Measurements from ENCODE around the gene TTLL11. TPM values are rescaled to one million over a fixed set of nuclear protein-coding genes. Genes with fewer than 3 reads are reported as not detected.

Gene TTLL11
- total and polyA plus RNA-seq, 2 experiments from 2014 or later, result 0.57 to 1.4 TPM

DNA sequence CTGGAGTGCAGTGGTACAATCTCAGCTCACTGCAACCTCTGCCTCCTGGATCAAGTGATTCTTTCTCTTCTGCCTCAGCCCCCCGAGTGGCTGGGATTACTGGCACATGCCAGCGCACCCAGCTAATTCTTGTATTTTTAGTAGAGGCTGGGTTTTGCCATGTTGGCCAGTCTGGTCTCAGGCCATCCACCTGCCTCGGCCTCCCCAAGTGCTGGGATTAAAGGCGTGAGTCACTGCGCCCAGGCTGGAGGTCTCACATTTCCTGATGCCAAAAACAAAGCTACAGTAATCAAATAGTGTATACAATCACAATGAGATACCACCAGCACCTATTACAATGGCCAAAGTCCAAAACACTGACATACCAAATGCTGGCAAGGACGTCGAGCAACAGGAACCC is 51.1 kb downstream of the TTLL11 start:
- Histone ChIP-seq H3K27me3 (ENCODE audit: insufficient read depth) (no peaks in the 10 kb centered on the region), H3K4me2 (no peak overlapping the region), H3K9me2 (ENCODE audit: insufficient read depth) (no peaks in the 10 kb centered on the region; the same call in 1 of the 2 replicates), H3K4me1 (ENCODE audit: insufficient read depth) (peaks cover 2% of the 10 kb centered on the region; the same call in 1 of the 2 replicates), H3K27ac (ENCODE audit: low read depth) (no peak overlapping the region), H3K4me3 (no peak overlapping the region), H3K79me2 (replicated peaks; ENCODE audit: insufficient read depth) (no peaks in the 10 kb centered on the region), H3F3A (replicated peaks; ENCODE audit: low read depth) (no peaks in the 10 kb centered on the region), H3K36me3 (ENCODE audit: insufficient read depth) (no peaks in the 10 kb centered on the region), H2AFZ (no peak overlapping the region), H4K20me1 (replicated peaks; ENCODE audit: insufficient read depth) (no peaks in the 10 kb centered on the region)
- ATAC-seq (no peak), DNase-seq (ENCODE audit: low spot score) (no peak)
- Mint-ChIP-seq H3K4me3 (no peak overlapping the region), H3K27me3 (ENCODE audit: insufficient read depth, low read depth, poor library complexity) (no peaks in the 10 kb centered on the region), H3K27ac (no peak overlapping the region), H3K4me1 (peaks cover 5% of the 10 kb centered on the region; the same call in 2 of the 3 replicates), H3K9me3 (no peaks in the 10 kb centered on the region), H3K36me3 (ENCODE audit: low read depth) (no peaks in the 10 kb centered on the region)
- no peak for TF ChIP-seq JUNB (IDR thresholded peaks at IDR 0.05; ENCODE audit: unreplicated experiment)
- no peak for TF ChIP-seq POLR2AphosphoS5 (IDR thresholded peaks at IDR 0.05; ENCODE audit: low read depth)
- no peak for TF ChIP-seq STAT1 (IDR thresholded peaks at IDR 0.05; ENCODE audit: unreplicated experiment)
- TF ChIP-seq, protein P1, sequence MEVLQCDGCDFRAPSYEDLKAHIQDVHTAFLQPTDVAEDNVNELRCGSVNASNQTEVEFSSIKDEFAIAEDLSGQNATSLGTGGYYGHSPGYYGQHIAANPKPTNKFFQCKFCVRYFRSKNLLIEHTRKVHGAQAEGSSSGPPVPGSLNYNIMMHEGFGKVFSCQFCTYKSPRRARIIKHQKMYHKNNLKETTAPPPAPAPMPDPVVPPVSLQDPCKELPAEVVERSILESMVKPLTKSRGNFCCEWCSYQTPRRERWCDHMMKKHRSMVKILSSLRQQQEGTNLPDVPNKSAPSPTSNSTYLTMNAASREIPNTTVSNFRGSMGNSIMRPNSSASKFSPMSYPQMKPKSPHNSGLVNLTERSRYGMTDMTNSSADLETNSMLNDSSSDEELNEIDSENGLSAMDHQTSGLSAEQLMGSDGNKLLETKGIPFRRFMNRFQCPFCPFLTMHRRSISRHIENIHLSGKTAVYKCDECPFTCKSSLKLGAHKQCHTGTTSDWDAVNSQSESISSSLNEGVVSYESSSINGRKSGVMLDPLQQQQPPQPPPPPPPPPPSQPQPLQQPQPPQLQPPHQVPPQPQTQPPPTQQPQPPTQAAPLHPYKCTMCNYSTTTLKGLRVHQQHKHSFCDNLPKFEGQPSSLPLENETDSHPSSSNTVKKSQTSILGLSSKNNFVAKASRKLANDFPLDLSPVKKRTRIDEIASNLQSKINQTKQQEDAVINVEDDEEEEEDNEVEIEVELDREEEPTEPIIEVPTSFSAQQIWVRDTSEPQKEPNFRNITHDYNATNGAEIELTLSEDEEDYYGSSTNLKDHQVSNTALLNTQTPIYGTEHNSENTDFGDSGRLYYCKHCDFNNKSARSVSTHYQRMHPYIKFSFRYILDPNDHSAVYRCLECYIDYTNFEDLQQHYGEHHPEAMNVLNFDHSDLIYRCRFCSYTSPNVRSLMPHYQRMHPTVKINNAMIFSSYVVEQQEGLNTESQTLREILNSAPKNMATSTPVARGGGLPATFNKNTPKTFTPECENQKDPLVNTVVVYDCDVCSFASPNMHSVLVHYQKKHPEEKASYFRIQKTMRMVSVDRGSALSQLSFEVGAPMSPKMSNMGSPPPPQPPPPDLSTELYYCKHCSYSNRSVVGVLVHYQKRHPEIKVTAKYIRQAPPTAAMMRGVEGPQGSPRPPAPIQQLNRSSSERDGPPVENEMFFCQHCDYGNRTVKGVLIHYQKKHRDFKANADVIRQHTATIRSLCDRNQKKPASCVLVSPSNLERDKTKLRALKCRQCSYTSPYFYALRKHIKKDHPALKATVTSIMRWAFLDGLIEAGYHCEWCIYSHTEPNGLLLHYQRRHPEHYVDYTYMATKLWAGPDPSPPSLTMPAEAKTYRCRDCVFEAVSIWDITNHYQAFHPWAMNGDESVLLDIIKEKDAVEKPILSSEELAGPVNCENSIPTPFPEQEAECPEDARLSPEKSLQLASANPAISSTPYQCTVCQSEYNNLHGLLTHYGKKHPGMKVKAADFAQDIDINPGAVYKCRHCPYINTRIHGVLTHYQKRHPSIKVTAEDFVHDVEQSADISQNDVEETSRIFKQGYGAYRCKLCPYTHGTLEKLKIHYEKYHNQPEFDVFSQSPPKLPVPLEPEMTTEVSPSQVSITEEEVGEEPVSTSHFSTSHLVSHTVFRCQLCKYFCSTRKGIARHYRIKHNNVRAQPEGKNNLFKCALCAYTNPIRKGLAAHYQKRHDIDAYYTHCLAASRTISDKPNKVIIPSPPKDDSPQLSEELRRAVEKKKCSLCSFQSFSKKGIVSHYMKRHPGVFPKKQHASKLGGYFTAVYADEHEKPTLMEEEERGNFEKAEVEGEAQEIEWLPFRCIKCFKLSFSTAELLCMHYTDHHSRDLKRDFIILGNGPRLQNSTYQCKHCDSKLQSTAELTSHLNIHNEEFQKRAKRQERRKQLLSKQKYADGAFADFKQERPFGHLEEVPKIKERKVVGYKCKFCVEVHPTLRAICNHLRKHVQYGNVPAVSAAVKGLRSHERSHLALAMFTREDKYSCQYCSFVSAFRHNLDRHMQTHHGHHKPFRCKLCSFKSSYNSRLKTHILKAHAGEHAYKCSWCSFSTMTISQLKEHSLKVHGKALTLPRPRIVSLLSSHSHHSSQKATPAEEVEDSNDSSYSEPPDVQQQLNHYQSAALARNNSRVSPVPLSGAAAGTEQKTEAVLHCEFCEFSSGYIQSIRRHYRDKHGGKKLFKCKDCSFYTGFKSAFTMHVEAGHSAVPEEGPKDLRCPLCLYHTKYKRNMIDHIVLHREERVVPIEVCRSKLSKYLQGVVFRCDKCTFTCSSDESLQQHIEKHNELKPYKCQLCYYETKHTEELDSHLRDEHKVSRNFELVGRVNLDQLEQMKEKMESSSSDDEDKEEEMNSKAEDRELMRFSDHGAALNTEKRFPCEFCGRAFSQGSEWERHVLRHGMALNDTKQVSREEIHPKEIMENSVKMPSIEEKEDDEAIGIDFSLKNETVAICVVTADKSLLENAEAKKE (CRISPR knock-in tag; IDR thresholded peaks at IDR 0.05), result no peak
- TF ChIP-seq CTCF (conservative IDR thresholded peaks at IDR 0.05; ENCODE audit: low read depth in 2 of 2), result no peak
- TF ChIP-seq CREB1 (CRISPR knock-in tag; IDR thresholded peaks at IDR 0.05; ENCODE audit: low read depth), result no peak
- no peak for TF ChIP-seq EZH2 (IDR thresholded peaks at IDR 0.05; ENCODE audit: low read depth, unreplicated experiment)
- TF ChIP-seq, protein P2, sequence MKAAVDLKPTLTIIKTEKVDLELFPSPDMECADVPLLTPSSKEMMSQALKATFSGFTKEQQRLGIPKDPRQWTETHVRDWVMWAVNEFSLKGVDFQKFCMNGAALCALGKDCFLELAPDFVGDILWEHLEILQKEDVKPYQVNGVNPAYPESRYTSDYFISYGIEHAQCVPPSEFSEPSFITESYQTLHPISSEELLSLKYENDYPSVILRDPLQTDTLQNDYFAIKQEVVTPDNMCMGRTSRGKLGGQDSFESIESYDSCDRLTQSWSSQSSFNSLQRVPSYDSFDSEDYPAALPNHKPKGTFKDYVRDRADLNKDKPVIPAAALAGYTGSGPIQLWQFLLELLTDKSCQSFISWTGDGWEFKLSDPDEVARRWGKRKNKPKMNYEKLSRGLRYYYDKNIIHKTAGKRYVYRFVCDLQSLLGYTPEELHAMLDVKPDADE (IDR thresholded peaks at IDR 0.05), result no peak
- TF ChIP-seq ZNF114 (CRISPR knock-in tag; IDR thresholded peaks at IDR 0.05), result no peak
- no peak for TF ChIP-seq EZH2phosphoT487 (IDR thresholded peaks at IDR 0.05; ENCODE audit: unreplicated experiment)
- TF ChIP-seq NANOG (IDR thresholded peaks at IDR 0.05; ENCODE audit: borderline replicate concordance), result no peak
- no peak for TF ChIP-seq REST (IDR thresholded peaks at IDR 0.05; ENCODE audit: unreplicated experiment)
- TF ChIP-seq ZNF331 (CRISPR knock-in tag; IDR thresholded peaks at IDR 0.05; ENCODE audit: low read depth), result no peak
